ENCODE results near the gene GABBR1. TPM values are rescaled to one million over a fixed set of nuclear protein-coding genes. Genes with fewer than 3 reads are reported as not detected.

GABBR1 gene
- total and polyA plus RNA-seq, 2 donors (not counting 3 experiments of a cell fraction or from before 2014, with no cell fraction given), result 43.6 to 50.8 TPM

GRCh38 chr6:29597184-29597583 is 35.8 kb downstream of the GABBR1 start:
- Histone ChIP-seq H3K9me1 (replicated peaks; ENCODE audit: control insufficient read depth, extremely low read depth, insufficient read depth, low read length) (no peaks in the 10 kb centered on the region), H3K27ac (ENCODE audit: insufficient read depth, low read depth, low read length) (no peak overlapping the region), H3K79me2 (ENCODE audit: control insufficient read depth, insufficient read depth, low read length) (no peaks in the 10 kb centered on the region), H3K9ac (replicated peaks; ENCODE audit: extremely low read depth, insufficient read depth, low read length) (no peak overlapping the region), H4K20me1 (replicated peaks; ENCODE audit: control insufficient read depth, extremely low read depth, insufficient read depth, low read length) (no peaks in the 10 kb centered on the region), H3K4me2 (ENCODE audit: insufficient read depth, low read length) (no peak overlapping the region), H2AFZ (ENCODE audit: low read depth, low read length) (no peak overlapping the region), H3K4me1 (ENCODE audit: control insufficient read depth, extremely low read depth, insufficient read depth, low read length) (no peaks in the 10 kb centered on the region), H3K9me3 (replicated peaks; ENCODE audit: control insufficient read depth, insufficient read depth, low read length) (no peaks in the 10 kb centered on the region), H3K27me3 (ENCODE audit: control insufficient read depth in 2 of 2, insufficient read depth in 2 of 2, low read length in 2 of 2) (no peaks in the 10 kb centered on the region), H3K36me3 (ENCODE audit: control insufficient read depth in 2 of 2, extremely low read depth in 1 of 2, insufficient read depth in 2 of 2, low read length in 2 of 2) (no peaks in the 10 kb centered on the region), H3K4me3 (replicated peaks in 1 of 3; ENCODE audit: insufficient read depth in 1 of 3, low read depth in 1 of 3, low read length in 3 of 3) (no peak overlapping the region)
- no TSS peak for BruUV-seq (replicated peaks)
- FAIRE-seq, result no peak
- intact Hi-C loops (cut with micrococcal nuclease), result no loop called here
- dilution Hi-C loops (cut with MboI; ENCODE audit: extremely low pct_ligation_motif_present, low sequenced_read_pairs), result no loop called here
- POLR2A ChIA-PET, result no interaction called here
- CTCF ChIA-PET, result interaction anchor here (0.6 to 1.1 kb wide), 2 partner anchors 13 to 55 kb away, joined by 3 to 4 read pairs; no protein-coding TSS in a partner anchor
- no peak for TF ChIP-seq MYC (IDR thresholded peaks at IDR 0.05; ENCODE audit: low read depth, low read length)
- TF ChIP-seq JUN (IDR thresholded peaks at IDR 0.05; ENCODE audit: borderline replicate concordance, insufficient read depth, insufficient read length, low read depth), result no peak
- TF ChIP-seq POLR2AphosphoS5 (IDR thresholded peaks at IDR 0.05; ENCODE audit: insufficient read depth, low read depth, low read length), result no peak
- no peak for TF ChIP-seq FOS (IDR thresholded peaks at IDR 0.05; ENCODE audit: borderline replicate concordance, insufficient read depth, low read length)
- no peak for TF ChIP-seq EZH2 (IDR thresholded peaks at IDR 0.05; ENCODE audit: borderline replicate concordance, low read depth, low read length, severe bottlenecking)
- no peak for TF ChIP-seq POLR2A (IDR thresholded peaks at IDR 0.05; ENCODE audit: low read depth, low read length)
- no peak for TF ChIP-seq MAX (IDR thresholded peaks at IDR 0.05; ENCODE audit: insufficient read depth, insufficient read length)
- no peak for DNase-seq (ENCODE audit: low read depth, low spot score)

GRCh38 chr6:29596381-29596900 is 36.5 kb downstream of the GABBR1 start:
- no peaks in the 10 kb centered on the region for H3K36me3 ChIP-seq (ENCODE audit: control insufficient read depth in 2 of 2, extremely low read depth in 1 of 2, insufficient read depth in 2 of 2, low read length in 2 of 2)
- ChIA-PET CTCF (interaction anchor here (0.6 to 1.1 kb wide), 2 partner anchors 12 to 56 kb away, joined by 3 to 4 read pairs; no protein-coding TSS in a partner anchor), POLR2A (no interaction called here)
- dilution Hi-C loops (cut with MboI; ENCODE audit: extremely low pct_ligation_motif_present, low sequenced_read_pairs) (no loop called here), intact Hi-C loops (cut with micrococcal nuclease) (no loop called here)
- H3K27ac ChIP-seq (ENCODE audit: insufficient read depth, low read depth, low read length), result no peak overlapping the region
- TF ChIP-seq POLR2AphosphoS5 (IDR thresholded peaks at IDR 0.05; ENCODE audit: insufficient read depth, low read depth, low read length), result no peak
- TF ChIP-seq JUN (IDR thresholded peaks at IDR 0.05; ENCODE audit: borderline replicate concordance, insufficient read depth, insufficient read length, low read depth), result no peak
- no peak for TF ChIP-seq POLR2A (IDR thresholded peaks at IDR 0.05; ENCODE audit: low read depth, low read length)
- TF ChIP-seq GATA2 (IDR thresholded peaks at IDR 0.05; ENCODE audit: insufficient read depth, insufficient read length, low read depth, low read length), result no peak
- TF ChIP-seq FOS (IDR thresholded peaks at IDR 0.05; ENCODE audit: borderline replicate concordance, insufficient read depth, low read length), result no peak
- no peak for TF ChIP-seq MAX (IDR thresholded peaks at IDR 0.05; ENCODE audit: insufficient read depth, insufficient read length)
- no peak for TF ChIP-seq MYC (IDR thresholded peaks at IDR 0.05; ENCODE audit: low read depth, low read length)
- no peak for TF ChIP-seq EZH2 (IDR thresholded peaks at IDR 0.05; ENCODE audit: borderline replicate concordance, low read depth, low read length, severe bottlenecking)
- no peak for TF ChIP-seq CTCF (IDR thresholded peaks at IDR 0.05; ENCODE audit: extremely low read depth in 1 of 2, insufficient read depth in 1 of 2, low read depth in 1 of 2, low read length in 2 of 2)
- no peaks in the 10 kb centered on the region for H3K4me1 ChIP-seq (ENCODE audit: control insufficient read depth, extremely low read depth, insufficient read depth, low read length)
- H3K79me2 ChIP-seq (ENCODE audit: control insufficient read depth, insufficient read depth, low read length), result no peaks in the 10 kb centered on the region
- H3K9me3 ChIP-seq (replicated peaks; ENCODE audit: control insufficient read depth, insufficient read depth, low read length), result no peaks in the 10 kb centered on the region
- DNase-seq (ENCODE audit: low read depth, low spot score), result no peak
- H4K20me1 ChIP-seq (replicated peaks; ENCODE audit: control insufficient read depth, extremely low read depth, insufficient read depth, low read length), result no peaks in the 10 kb centered on the region
- peaks cover 0 to 4% of the 10 kb centered on the region in 2 experiments for H3K27me3 ChIP-seq (ENCODE audit: control insufficient read depth in 2 of 2, insufficient read depth in 2 of 2, low read length in 2 of 2)
- H3K9ac ChIP-seq (replicated peaks; ENCODE audit: extremely low read depth, insufficient read depth, low read length), result no peak overlapping the region
- H2AFZ ChIP-seq (ENCODE audit: low read depth, low read length), result no peak overlapping the region
- H3K9me1 ChIP-seq (replicated peaks; ENCODE audit: control insufficient read depth, extremely low read depth, insufficient read depth, low read length), result no peaks in the 10 kb centered on the region
- H3K4me2 ChIP-seq (ENCODE audit: insufficient read depth, low read length), result no peak overlapping the region
- no TSS peak for BruUV-seq (replicated peaks)
- FAIRE-seq, result no peak
- no peak overlapping the region for H3K4me3 ChIP-seq (replicated peaks in 1 of 3; ENCODE audit: insufficient read depth in 1 of 3, low read depth in 1 of 3, low read length in 3 of 3)

Data from endothelial cell of umbilical vein (primary cell).